H1 (cell line): ENCODE measurements around the gene TTC21A. TPM values are rescaled to one million over a fixed set of nuclear protein-coding genes. Genes with fewer than 3 reads are reported as not detected.

Source experiments
- ASH2L ChIP-seq: fragments of 200-600, 300-600 bp; sonication (generic); IDR thresholded peaks from one replicate; pipeline ENCODE4 v1.7.1; 2017; ENCODE audit warnings: low read length
- CEBPB ChIP-seq: IDR thresholded peaks from 2 replicates; pipeline ENCODE4 v1.6.1; 2012; ENCODE audit warnings: low read depth, low read length
- CTBP2 ChIP-seq: IDR thresholded peaks from 2 replicates; pipeline ENCODE4 v1.7.0; 2011; ENCODE audit warnings: borderline replicate concordance, mild to moderate bottlenecking, moderate library complexity, mixed read lengths, low read length; ENCODE audit not compliant: insufficient read depth, insufficient read length
- JUN ChIP-seq: IDR thresholded peaks from 2 replicates; pipeline ENCODE4 v1.6.1; 2011; ENCODE audit warnings: low read depth, mild to moderate bottlenecking, improper control_type of control experiment, low read length
- JUND ChIP-seq: IDR thresholded peaks from 2 replicates; pipeline ENCODE4 v1.6.1; 2011; ENCODE audit warnings: mild to moderate bottlenecking, improper control_type of control experiment, low read length
- RAD21 ChIP-seq, 2 experiments: IDR thresholded peaks in 1 of 2; conservative IDR thresholded peaks in 1 of 2; 2 replicates each; pipeline ENCODE4 v1.6.1; 2011; ENCODE audit warnings: low read depth in 2 of 2, low read length in 2 of 2, improper control_type of control experiment in 1 of 2, inconsistent platforms in 1 of 2, mild to moderate bottlenecking in 1 of 2, moderate library complexity in 1 of 2
- RXRA ChIP-seq: IDR thresholded peaks from 2 replicates; pipeline ENCODE4 v1.6.1; 2011; ENCODE audit warnings: low read depth, mild to moderate bottlenecking, low read length, moderate library complexity; ENCODE audit not compliant: insufficient read depth
- polyA plus RNA-seq, 7 experiments: library from polyadenylated mRNA; depleted of rRNA in 3 of 7; stranded (reverse) in 5 of 7; unstranded in 2 of 7; fragments of >200 nt in 5 of 7; fragments of 200-250 nt in 2 of 7; gene quantifications; 1 replicate in 5 of 7; 2 replicates in 1 of 7; 4 replicates in 1 of 7; pipeline versions ENCODE4 v1.2.1 to v1.2.3, GENCODE V29; 2011 to 2013; ENCODE audit warnings: missing spikeins in 2 of 7, mixed read lengths in 2 of 7
- total RNA-seq: library from RNA; stranded (reverse); fragmentation: NEBNext Ultra II Directional; extraction: Animal tissue kit (Norgen Biotek cat#: 25700); gene quantifications from 2 replicates; pipeline ENCODE4 v1.2.1, GENCODE V29; 2021

Gene TTC21A
- total and polyA plus RNA-seq, 2 of the 8 experiments (the other 6 are each of a cell fraction or from before 2014, with no cell fraction given), result 2.3 to 2.8 TPM

- TF ChIP-seq ASH2L (no peak), CEBPB (no peak), CTBP2 (no peak), JUND (no peak), JUN (no peak), RXRA (0 out of 2 replicates have a peak, but pooled peaks have one; percentile 31), RAD21 (IDR thresholded peaks at IDR 0.05 in 1 of 2, conservative IDR thresholded peaks at IDR 0.05 in 1 of 2; ENCODE audit: low read depth in 2 of 2, low read length in 2 of 2) (peak; percentile 70 to 77)
Measured at GRCh38 chr3:39101022-39101689, 6.3 kb upstream of the TTC21A start (continued).
